Gastroesophageal sphincter (tissue), 4 donors: ENCODE measurements around the gene WDR5. TPM values are rescaled to one million over a fixed set of nuclear protein-coding genes. Genes with fewer than 3 reads are reported as not detected.
"Not testable (repeated sequence)": the region's sequence is repeated elsewhere in the genome, so short reads cannot be mapped to it uniquely, and the experiment has no call there.

Source experiments
- ATAC-seq: fragments of 150-250 bp; one replicate; pipeline ENCODE4 v1.9.1; 2016; ENCODE audit warnings: mild to moderate bottlenecking, moderate library complexity
- H3K27ac ChIP-seq, 4 donors: fragments of 200-600 bp; sonication (generic) in 3 of 4; 1 replicate in 3 of 4; 2 replicates in 1 of 4; pipeline ENCODE4 v1.5.1; 2016 to 2019
- H3K27me3 ChIP-seq: fragments of 200-600 bp; sonication (generic); one replicate; pipeline ENCODE4 v1.5.1; 2019
- H3K36me3 ChIP-seq, 2 donors: fragments of 200-600 bp; sonication (generic); one replicate each; pipeline ENCODE4 v1.5.1; 2019; ENCODE audit warnings: control low read depth in 1 of 2
- H3K4me1 ChIP-seq, 3 donors: fragments of 200-600 bp; sonication (generic); 1 replicate in 2 of 3; 2 replicates in 1 of 3; pipeline ENCODE4 v1.5.1; 2016 to 2019; ENCODE audit warnings: control low read depth in 2 of 3
- H3K4me3 ChIP-seq, 2 donors: fragments of 200-600 bp; sonication (generic); one replicate each; pipeline ENCODE4 v1.5.1; 2019; ENCODE audit warnings: mild to moderate bottlenecking in 1 of 2, moderate library complexity in 1 of 2
- H3K9me3 ChIP-seq, 3 donors: fragments of 200-600 bp; sonication (generic); one replicate each; pipeline ENCODE4 v1.5.1; 2017 to 2019; ENCODE audit warnings: control low read depth in 2 of 3
- CTCF ChIP-seq, 4 experiments: fragments of 200-600 bp in 2 of 4; fragments of 450-650 bp in 2 of 4; sonication (generic) in 1 of 4; IDR thresholded peaks; one replicate each; pipeline ENCODE4 v1.5.1; 2017 to 2019; ENCODE audit warnings: antibody characterized with exemption in 4 of 4, mild to moderate bottlenecking in 2 of 4, moderate library complexity in 2 of 4
- EP300 ChIP-seq: sonication (generic); formaldehyde crosslinking; IDR thresholded peaks from one replicate; pipeline ENCODE4 v1.6.1; 2017; ENCODE audit warnings: antibody characterized with exemption, mild to moderate bottlenecking
- POLR2A ChIP-seq, 2 donors: fragments of 450-650 bp; IDR thresholded peaks; one replicate each; pipeline ENCODE4 v1.6.1; 2017; ENCODE audit warnings: antibody characterized with exemption in 2 of 2, mild to moderate bottlenecking in 2 of 2, moderate library complexity in 1 of 2
- POLR2AphosphoS5 ChIP-seq: sonication (generic); formaldehyde crosslinking; IDR thresholded peaks from one replicate; pipeline ENCODE4 v1.6.1; 2017; ENCODE audit warnings: antibody characterized with exemption
- WGBS, 2 donors: methylation state at CpG; one replicate each; pipeline ENCODE4 v1.1.5; 2018; ENCODE audit warnings: low coverage in 1 of 2; 5-methylcytosine and 5-hydroxymethylcytosine counted together
- total RNA-seq, 4 donors: library from RNA; depleted of rRNA; stranded (reverse); fragments of >200 nt; gene quantifications; one replicate each; pipeline ENCODE4 v1.1.0, GENCODE V29; 2016

WDR5 gene
- 10 to 100 TPM; 16.4 to 30.2 (median 24.8) TPM for total RNA-seq

DNA sequence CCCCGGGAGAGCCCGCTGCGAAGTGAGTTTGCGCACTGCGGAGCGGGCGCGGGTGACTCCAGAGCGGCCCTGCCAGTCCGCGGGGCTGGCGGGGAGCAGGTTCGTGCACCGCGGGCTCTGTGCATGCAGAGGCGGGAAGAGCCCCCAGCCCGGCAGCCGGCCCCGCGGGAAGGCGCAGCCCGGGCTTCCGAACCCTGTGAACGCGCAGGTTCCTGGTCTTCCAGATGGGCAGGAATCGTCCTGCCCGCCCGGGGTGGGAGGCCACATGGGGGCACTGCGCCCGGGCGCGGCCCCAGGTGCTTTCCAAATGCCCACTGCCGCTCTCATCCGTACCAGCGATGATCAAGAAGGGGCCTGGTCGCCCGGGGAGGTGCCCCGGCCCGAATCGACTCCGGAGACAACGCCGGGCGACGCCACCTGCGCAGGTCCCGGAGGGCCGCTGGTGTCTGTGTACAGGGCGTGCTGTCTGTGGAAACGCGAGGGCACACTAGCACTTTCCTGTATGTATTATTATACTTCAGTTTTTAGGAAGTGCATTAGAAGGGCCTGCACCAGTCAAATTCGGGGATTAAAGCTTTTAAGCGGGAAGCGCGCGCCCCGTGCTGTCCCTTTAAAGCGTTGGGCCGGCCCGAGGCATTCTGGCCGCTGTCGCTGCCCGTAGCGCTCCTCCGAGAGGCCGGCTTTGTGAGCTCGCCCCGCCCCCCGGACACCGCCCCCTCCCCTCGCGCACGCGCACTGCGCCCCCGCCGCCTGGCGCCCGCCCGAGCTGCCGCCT, at the start of gene WDR5:
TSS of gene WDR5 (plus strand) at position 740 of the 775 bp plus-strand sequence. CDS start 3,796 bp downstream, outside the sequence.
- no CpG with 5 or more reads among the region's 81 CpGs for WGBS, 2 donors

GRCh38 chr9:134088063-134088725, 47.7 kb upstream of the WDR5 start:
- Histone ChIP-seq H3K9me3 (peaks cover 0 to 28% (median 0%) of the 10 kb centered on the region in 3 donors), H3K36me3 (no peaks in the 10 kb centered on the region), H3K27ac (no peak overlapping the region), H3K4me1 (no peaks in the 10 kb centered on the region), H3K27me3 (peaks cover 4% of the 10 kb centered on the region), H3K4me3 (no peak overlapping the region)
- TF ChIP-seq EP300: no peak
- no peak for TF ChIP-seq POLR2AphosphoS5
- TF ChIP-seq POLR2A (IDR thresholded peaks at IDR 0.05): no peak
- no peak for TF ChIP-seq CTCF (IDR thresholded peaks at IDR 0.05)
- no peak for ATAC-seq
- 87 to 100% methylated on average over 1 to 8 of the region's 14 CpGs for WGBS, 2 donors

More for the DNA sequence above, at the start of gene WDR5:
- ATAC-seq: peak; percentile 83
- TF ChIP-seq EP300 (no peak), POLR2AphosphoS5 (peak; percentile 70), CTCF (IDR thresholded peaks at IDR 0.05) (peak in 1 of 4 experiments; percentile 34), POLR2A (IDR thresholded peaks at IDR 0.05) (peak; percentile 34 to 45)
- H3K4me3 ChIP-seq: peak within 1 kb of the TSS; percentile 81 to 97
- H3K36me3 ChIP-seq: peaks cover 0 to 9% of the 10 kb centered on the region in 2 donors
- H3K4me1 ChIP-seq: peaks cover 0 to 75% (median 37%) of the 10 kb centered on the region in 3 donors
- H3K9me3 ChIP-seq: no peaks in the 10 kb centered on the region
- peak within 1 kb of the TSS; percentile 86 to 96 (median 96) for H3K27ac ChIP-seq
- H3K27me3 ChIP-seq: no peaks in the 10 kb centered on the region

- Histone ChIP-seq H3K4me1 (no peaks in the 10 kb centered on the region), H3K36me3 (no peaks in the 10 kb centered on the region), H3K27me3 (peaks cover 4% of the 10 kb centered on the region), H3K27ac (no peak overlapping the region), H3K9me3 (peaks cover 0 to 28% (median 0%) of the 10 kb centered on the region in 3 donors), H3K4me3 (no peak overlapping the region)
- WGBS, 2 donors: 78% methylated on average over 2 of the region's 4 CpGs; no CpG with 5 or more reads in 1 of the 2 donors
- no peak for TF ChIP-seq POLR2AphosphoS5
- TF ChIP-seq POLR2A (IDR thresholded peaks at IDR 0.05): no peak
- TF ChIP-seq EP300: no peak
- no peak for ATAC-seq
Measured at GRCh38 chr9:134089972-134090371, 45.9 kb upstream of the WDR5 start.

DNA sequence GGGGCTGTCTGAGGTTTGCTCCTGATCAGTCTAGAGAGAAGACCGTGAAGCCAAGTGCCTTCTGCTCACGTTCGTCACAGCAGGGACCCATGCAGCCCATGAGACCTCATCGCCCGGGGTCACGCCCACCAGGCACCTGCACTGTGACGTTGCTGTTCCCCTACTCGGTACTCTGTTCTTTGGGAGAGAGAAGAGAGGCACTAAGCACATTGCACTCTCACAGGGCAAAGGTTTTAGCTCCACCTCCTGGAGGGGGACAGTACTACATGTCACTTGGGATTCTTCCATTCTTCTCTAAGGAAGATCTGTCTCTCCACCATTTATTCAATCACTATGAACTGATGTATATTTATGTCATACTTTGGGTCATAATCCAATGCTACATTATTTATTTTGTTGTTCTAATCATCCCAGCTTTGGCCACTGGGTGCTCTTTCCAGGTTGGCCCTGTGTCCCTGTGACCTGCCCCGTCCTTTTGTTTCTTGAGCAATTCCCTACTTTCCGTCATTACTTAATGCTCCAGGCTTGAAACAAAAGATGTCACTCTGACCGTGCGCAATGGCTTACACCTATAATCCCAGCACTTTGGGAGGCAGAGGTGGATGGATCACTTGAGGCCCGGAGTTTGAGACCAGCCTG, 36.6 kb upstream of the WDR5 start:
- H3K9me3 ChIP-seq: no peaks in the 10 kb centered on the region
- TF ChIP-seq EP300 (no peak), POLR2AphosphoS5 (no peak), CTCF (IDR thresholded peaks at IDR 0.05) (peak; percentile 59 to 72 (median 64)), POLR2A (IDR thresholded peaks at IDR 0.05) (no peak)
- no peak overlapping the region for H3K27ac ChIP-seq
- peak; percentile 25 for ATAC-seq
- 40 to 83% methylated on average over 3 to 8 of the region's 13 CpGs for WGBS, 2 donors
- no peaks in the 10 kb centered on the region for H3K4me1 ChIP-seq
- peaks cover 21% of the 10 kb centered on the region for H3K27me3 ChIP-seq
- H3K36me3 ChIP-seq: no peaks in the 10 kb centered on the region
- no peak overlapping the region for H3K4me3 ChIP-seq

- Histone ChIP-seq H3K4me1 (no peaks in the 10 kb centered on the region), H3K9me3 (no peaks in the 10 kb centered on the region), H3K27me3 (peaks cover 21% of the 10 kb centered on the region), H3K27ac (no peak overlapping the region), H3K36me3 (no peaks in the 10 kb centered on the region), H3K4me3 (no peak overlapping the region)
- no peak for ATAC-seq
- WGBS, 2 donors: 83 to 100% methylated on average over 1 to 2 of the region's 5 CpGs
- TF ChIP-seq POLR2AphosphoS5: no peak
- no peak for TF ChIP-seq EP300
- TF ChIP-seq CTCF (IDR thresholded peaks at IDR 0.05): no peak
- no peak for TF ChIP-seq POLR2A (IDR thresholded peaks at IDR 0.05)
Measured at GRCh38 chr9:134100040-134100439, 35.8 kb upstream of the WDR5 start.

- H3K9me3 ChIP-seq, H3K4me3 ChIP-seq, H3K27ac ChIP-seq, H3K36me3 ChIP-seq, H3K4me1 ChIP-seq, ATAC-seq: not testable (repeated sequence)
- peaks cover 21% of the 10 kb centered on the region for H3K27me3 ChIP-seq
- 24 to 32% methylated on average over 2 of the region's 6 CpGs for WGBS, 2 donors
Measured at GRCh38 chr9:134101133-134101532, 34.7 kb upstream of the WDR5 start.
